ENCODE data around the gene ELOVL5. TPM values are rescaled to one million over a fixed set of nuclear protein-coding genes. Genes with fewer than 3 reads are reported as not detected.
"Not testable (repeated sequence)": the region's sequence is repeated elsewhere in the genome, so short reads cannot be mapped to it uniquely, and the experiment has no call there.

ELOVL5 gene
- total and polyA plus RNA-seq, 5 donors, result 27.6 to 59.0 (median 31.5) TPM

DNA sequence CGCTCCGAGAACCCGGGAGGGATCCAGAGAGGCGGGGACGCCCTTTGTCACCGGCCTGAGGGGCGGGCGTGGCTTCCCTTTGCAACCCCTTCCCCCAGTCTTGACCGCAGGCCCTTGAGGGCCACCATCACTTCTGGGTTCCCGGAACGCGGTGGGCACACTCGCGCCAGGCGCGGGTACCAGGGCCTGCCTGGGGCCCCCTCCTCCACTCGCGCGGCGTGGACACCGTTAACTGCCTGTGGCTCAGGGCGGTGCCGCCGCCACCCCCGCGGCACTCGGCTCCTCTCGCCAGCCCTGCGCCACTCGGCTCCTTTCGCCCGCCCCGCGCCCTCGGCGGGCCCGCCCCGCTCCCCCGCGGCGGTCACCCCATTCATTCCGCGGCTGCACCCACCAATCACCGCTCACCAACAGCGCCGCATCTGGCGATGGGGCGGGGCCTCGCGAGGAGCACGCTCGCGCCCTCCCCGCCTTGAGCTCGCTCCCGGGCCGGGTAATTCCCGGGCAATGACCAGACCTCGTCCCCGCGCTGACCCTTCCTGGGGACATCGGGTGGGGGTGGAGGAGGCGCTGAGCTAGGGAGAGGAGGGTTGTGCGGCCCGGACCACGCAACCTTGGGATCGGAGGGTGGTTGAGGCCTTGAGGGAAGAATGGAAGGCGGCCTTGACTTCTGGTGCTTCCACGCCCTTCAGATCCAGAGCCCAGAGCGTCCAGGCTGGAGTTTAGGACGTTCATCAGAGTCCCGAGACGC lies 10.5 kb upstream of the ELOVL5 start:
- no peaks in the 10 kb centered on the region for H3K9me3 ChIP-seq (ENCODE audit: control insufficient read depth, low read length)
- peak; percentile 97 to 99 (median 99) for DNase-seq
- H3K27me3 ChIP-seq (ENCODE audit: control insufficient read depth, insufficient read depth), result no peaks in the 10 kb centered on the region
- no peaks in the 10 kb centered on the region for H3K4me1 ChIP-seq (ENCODE audit: control insufficient read depth, insufficient read depth, low read length)
- WGBS, result under 1% methylated on average over 73 of the region's 73 CpGs
- peak overlapping the region; percentile 92 for H3K27ac ChIP-seq (ENCODE audit: low read length)
- ATAC-seq, result peak; percentile 98 to 99
- intact Hi-C loops (cut with DNase I), result no loop called here
- H3K4me3 ChIP-seq (ENCODE audit: low read length), result peak overlapping the region; percentile 55

DNA sequence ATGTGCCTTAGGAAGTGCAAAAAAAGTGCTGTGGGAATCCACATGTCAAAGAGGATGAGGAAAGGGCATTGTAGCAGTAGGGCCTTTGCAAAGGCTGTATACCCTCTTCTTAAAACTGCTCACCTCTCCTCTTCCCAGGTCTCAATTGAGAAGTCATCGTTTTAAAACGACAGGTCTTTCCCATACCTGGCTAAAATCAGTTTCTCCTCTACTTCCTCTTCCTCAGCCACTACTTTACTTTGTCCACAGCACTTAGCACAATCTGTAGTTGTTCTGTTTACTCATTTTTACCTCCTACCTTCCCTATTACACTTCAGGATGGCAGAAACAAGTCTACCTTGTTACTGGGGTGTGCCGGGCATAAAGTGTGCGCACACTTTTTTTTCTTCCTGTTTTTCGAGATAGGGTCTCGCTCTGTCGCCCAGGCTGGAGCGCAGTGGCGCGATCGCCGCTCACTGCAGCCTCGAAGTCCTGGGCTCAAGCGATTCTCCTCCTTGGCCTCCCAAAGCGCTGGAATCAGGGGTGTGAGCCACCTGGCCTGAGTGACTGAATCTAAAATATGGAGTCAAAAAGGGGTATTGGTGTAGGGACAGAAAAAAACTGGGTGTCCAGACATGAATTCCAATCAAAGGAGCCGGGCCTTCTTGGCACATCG lies 9.8 kb upstream of the ELOVL5 start:
- H3K4me3 ChIP-seq (ENCODE audit: low read length), result peak overlapping the region; percentile 55
- intact Hi-C loops (cut with DNase I), result no loop called here
- WGBS, result 13% methylated on average over 17 of the region's 17 CpGs

DNA sequence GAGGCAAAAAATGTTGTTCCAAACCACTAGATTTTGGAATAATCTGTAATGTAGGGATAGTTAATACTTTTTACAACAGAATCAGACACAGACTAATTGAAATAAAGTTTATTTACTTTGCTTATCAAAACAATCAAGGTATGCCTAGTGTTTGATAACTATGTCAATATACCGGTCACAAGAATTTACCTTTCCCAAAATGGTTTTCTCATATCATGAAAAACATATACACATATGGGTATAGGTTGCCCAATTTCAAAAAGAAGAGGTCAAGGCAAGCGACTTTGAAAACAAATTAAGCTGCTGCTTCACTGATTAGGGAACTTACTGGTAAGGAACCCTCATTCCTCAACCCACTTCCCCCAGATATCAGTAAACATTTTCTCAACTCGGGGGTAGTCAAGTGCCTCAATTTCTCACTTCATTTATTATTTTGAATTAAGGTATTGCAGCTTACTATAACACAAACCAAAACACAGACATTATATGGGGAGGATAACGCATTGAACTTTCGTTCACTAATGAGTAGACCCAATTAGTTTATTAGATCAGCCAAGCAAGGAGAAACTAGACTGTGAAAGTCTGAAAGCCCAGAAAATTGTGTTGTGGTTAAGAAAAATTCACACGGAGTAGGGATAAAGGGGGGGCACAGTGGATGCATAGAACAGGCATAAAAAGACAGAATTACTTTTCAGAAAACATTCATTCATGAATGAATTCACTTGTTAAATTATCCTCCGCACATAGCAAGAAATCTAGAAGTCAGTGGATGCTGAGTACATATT lies 9.0 kb upstream of the ELOVL5 start:
- ATAC-seq (no peak), DNase-seq (no peak)
- 89% methylated on average over 7 of the region's 7 CpGs for WGBS
- H3K27me3 ChIP-seq (ENCODE audit: control insufficient read depth, insufficient read depth), result no peaks in the 10 kb centered on the region
- H3K27ac ChIP-seq (ENCODE audit: low read length), result no peak overlapping the region
- no peak overlapping the region for H3K4me3 ChIP-seq (ENCODE audit: low read length)
- no peaks in the 10 kb centered on the region for H3K9me3 ChIP-seq (ENCODE audit: control insufficient read depth, low read length)
- intact Hi-C loops (cut with DNase I), result no loop called here
- H3K4me1 ChIP-seq (ENCODE audit: control insufficient read depth, insufficient read depth, low read length), result no peaks in the 10 kb centered on the region

More for the DNA sequence above, 9.8 kb upstream of the ELOVL5 start:
- DNase-seq (no peak), ATAC-seq (peak in 1 of 2 donors; percentile 4)
- H3K9me3 ChIP-seq (ENCODE audit: control insufficient read depth, low read length), result no peaks in the 10 kb centered on the region
- H3K27ac ChIP-seq (ENCODE audit: low read length), result peak overlapping the region; percentile 92
- no peaks in the 10 kb centered on the region for H3K27me3 ChIP-seq (ENCODE audit: control insufficient read depth, insufficient read depth)
- H3K4me1 ChIP-seq (ENCODE audit: control insufficient read depth, insufficient read depth, low read length), result no peaks in the 10 kb centered on the region

DNA sequence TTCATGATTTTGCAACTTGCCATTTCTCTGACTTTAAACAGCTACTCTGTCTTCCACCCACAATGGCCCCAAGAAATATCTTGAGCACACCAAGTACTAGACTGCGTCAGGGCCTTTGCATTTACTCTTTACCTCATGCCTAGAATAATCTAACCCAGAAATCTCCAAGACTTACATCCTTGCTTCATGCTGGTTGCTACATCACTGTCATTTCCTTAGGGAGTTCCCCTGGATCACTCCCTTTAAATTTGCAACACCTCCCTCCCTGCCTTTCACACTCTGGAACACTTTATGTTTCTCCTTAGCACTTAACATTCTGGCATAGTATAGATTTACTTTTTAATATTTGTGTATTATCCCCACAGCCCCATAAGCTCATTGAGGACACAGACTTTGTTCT lies 4.9 kb upstream of the ELOVL5 start:
- H3K27ac ChIP-seq (ENCODE audit: low read length), result no peak overlapping the region
- H3K27me3 ChIP-seq (ENCODE audit: control insufficient read depth, insufficient read depth), result no peaks in the 10 kb centered on the region
- no peak overlapping the region for H3K4me3 ChIP-seq (ENCODE audit: low read length)
- ATAC-seq (no peak), DNase-seq (no peak)
- H3K4me1 ChIP-seq (ENCODE audit: control insufficient read depth, insufficient read depth, low read length), result no peaks in the 10 kb centered on the region
- no peaks in the 10 kb centered on the region for H3K9me3 ChIP-seq (ENCODE audit: control insufficient read depth, low read length)
- intact Hi-C loops (cut with DNase I), result no loop called here
- WGBS, result 90% methylated on average over 1 of the region's 1 CpG

DNA sequence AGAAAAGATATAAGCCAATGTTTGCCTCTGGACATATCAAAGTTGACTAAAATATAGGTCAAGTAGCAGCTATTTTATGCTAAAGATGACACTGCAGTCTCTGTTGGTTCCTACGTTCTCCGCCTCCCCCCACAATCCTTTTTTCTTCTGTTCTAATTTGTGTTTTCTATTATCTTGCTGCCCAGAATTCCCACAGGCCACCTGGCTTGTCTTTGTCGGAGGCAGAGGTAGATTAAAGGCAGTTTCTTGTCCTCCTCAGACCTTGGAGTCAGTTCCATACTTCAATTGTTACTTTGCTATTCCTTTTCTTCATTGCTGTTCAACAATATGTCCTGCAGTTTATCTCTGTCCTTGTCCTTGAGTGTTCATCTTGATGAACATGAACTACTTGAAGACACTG lies 3.6 kb upstream of the ELOVL5 start:
- ATAC-seq (no peak), DNase-seq (no peak)
- Histone ChIP-seq H3K27ac (ENCODE audit: low read length) (no peak overlapping the region), H3K4me3 (ENCODE audit: low read length) (no peak overlapping the region), H3K27me3 (ENCODE audit: control insufficient read depth, insufficient read depth) (no peaks in the 10 kb centered on the region), H3K4me1 (ENCODE audit: control insufficient read depth, insufficient read depth, low read length) (no peaks in the 10 kb centered on the region), H3K9me3 (ENCODE audit: control insufficient read depth, low read length) (no peaks in the 10 kb centered on the region)
- 82% methylated on average over 3 of the region's 3 CpGs for WGBS
- intact Hi-C loops (cut with DNase I), result no loop called here

DNA sequence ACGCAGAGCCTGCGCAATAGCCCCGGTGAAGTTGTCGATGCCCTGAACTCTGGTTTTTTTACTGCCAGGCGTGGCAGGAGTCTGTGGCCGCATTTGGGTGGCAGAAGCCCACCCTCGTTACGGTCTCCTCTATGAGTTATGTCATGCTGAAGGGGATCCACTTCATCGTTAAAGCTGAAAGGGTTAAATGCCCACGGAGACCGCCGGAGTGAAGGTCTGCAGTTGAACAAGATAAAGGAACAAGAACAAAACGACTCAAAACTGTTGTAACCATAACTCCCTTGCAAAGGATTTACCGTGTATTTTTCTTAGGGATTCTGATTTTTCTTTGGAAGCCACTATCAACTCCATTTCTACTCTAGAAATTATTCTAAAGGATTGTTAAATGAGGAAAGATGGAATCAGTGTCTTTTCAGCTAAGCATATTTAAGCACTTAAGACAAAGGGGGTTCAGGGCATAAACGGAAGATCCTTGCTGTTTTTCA lies 501 bp upstream of the ELOVL5 start:
- intact Hi-C loops (cut with DNase I), result loop anchor here in 1 of 4 donors (5.0 kb wide), 1 partner anchor 133 kb away; no protein-coding TSS in a partner anchor
- Histone ChIP-seq H3K27me3 (ENCODE audit: control insufficient read depth, insufficient read depth) (no peaks in the 10 kb centered on the region), H3K27ac (ENCODE audit: low read length) (peak overlapping the region; percentile 98), H3K4me1 (ENCODE audit: control insufficient read depth, insufficient read depth, low read length) (no peaks in the 10 kb centered on the region), H3K4me3 (ENCODE audit: low read length) (peak overlapping the region; percentile 93), H3K9me3 (ENCODE audit: control insufficient read depth, low read length) (no peaks in the 10 kb centered on the region)
- ATAC-seq, result no peak
- 3% methylated on average over 15 of the region's 15 CpGs for WGBS
- DNase-seq, result no peak

DNA sequence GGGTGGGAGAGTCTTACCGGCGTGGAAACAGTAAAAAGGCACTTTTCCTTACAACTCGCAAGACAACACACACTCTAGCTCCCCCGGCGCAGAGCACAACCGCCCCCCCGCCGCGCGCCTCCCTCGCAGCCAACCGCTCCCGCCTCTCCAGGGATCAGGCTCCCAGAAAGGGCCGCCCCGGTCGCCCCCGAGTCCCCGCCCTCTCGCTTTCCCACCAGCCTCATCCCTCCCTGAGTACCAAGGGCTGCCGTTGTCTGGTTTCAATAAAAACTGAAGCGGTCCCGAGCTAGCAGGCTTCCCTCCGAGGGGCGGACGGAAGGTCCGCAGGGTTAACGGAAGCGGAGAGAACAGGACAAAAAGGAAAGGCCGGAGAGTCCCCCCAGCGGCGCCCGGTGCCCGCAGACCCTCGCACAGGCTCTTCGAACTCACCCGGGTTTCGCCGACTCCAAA lies 804 bp downstream of the ELOVL5 start:
- DNase-seq, result peak; percentile 80 to 90 (median 87)
- Histone ChIP-seq H3K27me3 (ENCODE audit: control insufficient read depth, insufficient read depth) (no peaks in the 10 kb centered on the region), H3K27ac (ENCODE audit: low read length) (peak overlapping the region; percentile 98), H3K9me3 (ENCODE audit: control insufficient read depth, low read length) (no peaks in the 10 kb centered on the region), H3K4me1 (ENCODE audit: control insufficient read depth, insufficient read depth, low read length) (no peaks in the 10 kb centered on the region), H3K4me3 (ENCODE audit: low read length) (peak overlapping the region; percentile 93)
- WGBS, result under 1% methylated on average over 38 of the region's 38 CpGs
- ATAC-seq, result peak; percentile 78 to 89
- intact Hi-C loops (cut with DNase I), result loop anchor here in 1 of 4 donors (5.0 kb wide), 1 partner anchor 134 kb away; no protein-coding TSS in a partner anchor

DNA sequence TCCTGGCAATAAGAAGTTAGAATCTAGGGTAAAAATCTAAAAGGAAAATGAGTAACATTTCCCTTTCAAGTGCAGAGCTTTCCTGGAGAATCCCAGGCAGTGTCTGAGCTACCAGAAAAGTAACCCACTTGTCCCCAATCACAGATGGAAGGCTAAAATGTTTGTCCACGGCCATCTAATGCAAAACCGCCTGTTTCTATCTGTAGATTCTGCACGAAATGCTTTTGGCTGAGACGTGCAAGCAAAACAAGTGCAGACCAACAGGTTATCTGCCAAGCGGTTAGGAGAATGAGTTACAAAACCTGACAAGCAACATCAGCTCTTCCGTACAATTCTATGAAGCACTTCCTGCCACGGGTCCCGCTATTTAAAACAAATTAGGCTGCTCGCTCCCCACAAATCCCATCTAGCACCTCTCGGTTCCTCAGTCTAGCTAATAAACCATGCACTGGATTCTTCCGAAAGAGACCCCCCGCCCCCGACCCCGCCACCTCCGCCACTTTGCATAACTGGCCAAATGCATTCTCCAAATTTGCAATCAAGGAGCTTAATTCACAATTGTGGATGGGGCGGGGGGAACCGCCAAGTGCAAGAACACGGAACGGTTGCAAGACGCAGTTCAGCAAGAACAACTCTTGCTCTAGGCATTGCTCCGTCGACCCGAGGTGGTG lies 1.4 kb downstream of the ELOVL5 start:
- WGBS, result under 1% methylated on average over 23 of the region's 23 CpGs
- H3K4me1 ChIP-seq (ENCODE audit: control insufficient read depth, insufficient read depth, low read length), result no peaks in the 10 kb centered on the region

DNA sequence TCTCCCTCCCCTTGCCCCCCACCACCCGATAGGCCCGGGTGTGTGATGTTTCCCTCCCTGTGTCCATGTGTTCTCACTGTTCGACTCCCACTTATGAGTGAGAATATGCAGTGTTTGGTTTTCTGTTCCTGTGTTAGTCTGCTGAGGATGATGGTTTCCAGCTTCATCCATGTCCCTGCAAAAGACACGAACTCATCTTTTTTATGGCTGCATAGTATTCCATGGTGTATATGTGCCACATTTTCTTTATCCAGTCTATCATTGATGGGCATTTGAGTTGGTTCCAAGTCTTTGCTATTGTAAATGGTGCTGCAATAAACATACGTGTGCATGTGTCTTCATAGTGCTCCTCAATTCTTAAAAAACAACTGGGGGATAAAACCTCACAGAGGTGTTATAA lies 2.7 kb downstream of the ELOVL5 start:
- not testable (repeated sequence) for H3K4me1 ChIP-seq (ENCODE audit: control insufficient read depth, insufficient read depth, low read length); ATAC-seq; DNase-seq; H3K27me3 ChIP-seq (ENCODE audit: control insufficient read depth, insufficient read depth); H3K4me3 ChIP-seq (ENCODE audit: low read length); H3K9me3 ChIP-seq (ENCODE audit: control insufficient read depth, low read length); H3K27ac ChIP-seq (ENCODE audit: low read length)
- intact Hi-C loops (cut with DNase I), result loop anchor here in 1 of 4 donors (5.0 kb wide), 1 partner anchor 136 kb away; no protein-coding TSS in a partner anchor
- WGBS, result 97% methylated on average over 5 of the region's 5 CpGs

More for the DNA sequence above, 1.4 kb downstream of the ELOVL5 start:
- Histone ChIP-seq H3K4me3 (ENCODE audit: low read length) (peak overlapping the region; percentile 93), H3K27me3 (ENCODE audit: control insufficient read depth, insufficient read depth) (no peaks in the 10 kb centered on the region), H3K9me3 (ENCODE audit: control insufficient read depth, low read length) (no peaks in the 10 kb centered on the region), H3K27ac (ENCODE audit: low read length) (peak overlapping the region; percentile 98)
- ATAC-seq, result no peak
- intact Hi-C loops (cut with DNase I), result loop anchor here in 1 of 4 donors (5.0 kb wide), 1 partner anchor 135 kb away; no protein-coding TSS in a partner anchor
- peak in 1 of 3 donors; percentile 40 for DNase-seq

DNA sequence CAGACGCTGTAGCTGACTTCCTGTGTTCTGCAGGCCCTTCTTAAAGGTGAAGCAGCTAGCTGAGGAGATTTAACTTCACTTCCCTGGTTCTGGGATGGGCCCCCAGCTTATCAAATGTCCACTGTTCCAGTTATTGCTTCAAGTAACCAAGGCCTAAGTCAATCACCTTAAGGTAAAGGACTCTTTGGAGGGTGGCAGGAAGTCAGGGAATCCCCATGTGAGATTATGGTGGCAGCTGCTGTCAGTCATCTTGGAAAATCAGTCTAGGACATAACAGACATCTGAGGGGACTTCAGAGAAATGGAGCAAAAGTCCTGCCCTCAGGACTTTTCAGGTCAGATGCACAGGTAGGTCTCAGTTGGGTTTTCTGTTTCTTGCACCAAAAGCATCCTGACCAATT lies 3.8 kb downstream of the ELOVL5 start:
- ATAC-seq (no peak), DNase-seq (no peak)
- Histone ChIP-seq H3K27me3 (ENCODE audit: control insufficient read depth, insufficient read depth) (no peaks in the 10 kb centered on the region), H3K4me3 (ENCODE audit: low read length) (no peak overlapping the region), H3K4me1 (ENCODE audit: control insufficient read depth, insufficient read depth, low read length) (no peaks in the 10 kb centered on the region), H3K9me3 (ENCODE audit: control insufficient read depth, low read length) (no peaks in the 10 kb centered on the region), H3K27ac (ENCODE audit: low read length) (no peak overlapping the region)
- intact Hi-C loops (cut with DNase I), result loop anchor here in 1 of 4 donors (5.0 kb wide), 1 partner anchor 137 kb away; no protein-coding TSS in a partner anchor
- whole genome bisulfite sequencing, result 42% methylated on average over 1 of the region's 1 CpG
